HepG2 (cell line): ENCODE data around the gene NUDT8.
"Not testable (repeated sequence)": the region's sequence is repeated elsewhere in the genome, so short reads cannot be mapped to it uniquely, and the experiment has no call there.

Source experiments
- CHD4 ChIP-seq: fragments of 200-600 bp; sonication (generic); IDR thresholded peaks from 2 replicates; pipeline ENCODE4 v1.7.0; 2017; ENCODE audit warnings: mild to moderate bottlenecking, low read length, borderline replicate concordance
- ESRRA ChIP-seq: sonication (generic); formaldehyde crosslinking; IDR thresholded peaks from 2 replicates; pipeline ENCODE4 v1.5.1; 2020; ENCODE audit warnings: mild to moderate bottlenecking, low read depth, missing genetic modification reagents
- GATA4 ChIP-seq: sonication (generic); IDR thresholded peaks from 2 replicates; pipeline ENCODE4 v1.6.1; 2016; ENCODE audit warnings: antibody characterized with exemption, low read depth, borderline replicate concordance
- ZBTB1 ChIP-seq: sonication (generic); formaldehyde crosslinking; IDR thresholded peaks from 2 replicates; pipeline ENCODE4 v1.4.0; 2020; ENCODE audit warnings: missing genetic modification reagents, borderline replicate concordance
- ZNF780A ChIP-seq: sonication (generic); formaldehyde crosslinking; IDR thresholded peaks from 2 replicates; pipeline ENCODE4 v1.8.0; 2022; ENCODE audit warnings: mild to moderate bottlenecking, missing genetic modification reagents, moderate library complexity
- TF ChIP-seq, protein P1 (sequence below): IDR thresholded peaks from 2 replicates; pipeline ENCODE4 v1.6.1; 2016; ENCODE audit warnings: low read depth, control low read depth

DNA sequence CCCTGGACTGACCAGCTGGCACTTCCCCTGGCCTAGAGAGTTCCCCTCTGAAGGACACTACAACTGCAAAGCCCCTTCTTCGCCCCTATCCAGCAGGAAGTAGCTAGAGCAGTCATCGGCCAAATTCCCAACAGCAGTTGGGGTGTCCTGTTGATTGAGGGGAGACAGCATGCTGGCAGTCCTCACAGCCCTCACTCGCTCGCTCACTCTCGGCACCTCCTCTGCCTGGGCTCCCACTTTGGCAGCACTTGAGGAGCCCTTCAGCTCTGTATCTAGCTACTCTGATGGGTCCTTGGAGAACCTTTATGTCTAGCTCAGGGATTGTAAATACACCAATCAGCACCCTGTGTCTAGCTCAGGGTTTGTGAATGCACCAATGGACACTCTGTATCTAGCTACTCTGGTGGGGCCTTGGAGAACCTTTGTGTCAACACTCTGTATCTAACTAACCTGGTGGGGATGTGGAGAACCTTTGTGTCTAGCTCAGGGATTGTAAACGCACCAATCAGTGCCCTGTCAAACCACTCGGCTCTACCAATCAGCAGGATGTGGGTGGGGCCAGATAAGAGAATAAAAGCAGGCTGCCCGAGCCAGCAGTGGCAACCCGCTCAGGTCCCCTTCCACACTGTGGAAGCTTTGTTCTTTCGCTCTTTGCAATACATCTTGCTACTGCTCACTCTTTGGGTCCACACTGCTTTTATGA, 3.5 kb downstream of the NUDT8 start:
- TF ChIP-seq CHD4; ZBTB1 (CRISPR knock-in tag); ZNF780A (CRISPR knock-in tag); GATA4; ESRRA (CRISPR knock-in tag): not testable (repeated sequence)
- TF ChIP-seq, protein P1, sequence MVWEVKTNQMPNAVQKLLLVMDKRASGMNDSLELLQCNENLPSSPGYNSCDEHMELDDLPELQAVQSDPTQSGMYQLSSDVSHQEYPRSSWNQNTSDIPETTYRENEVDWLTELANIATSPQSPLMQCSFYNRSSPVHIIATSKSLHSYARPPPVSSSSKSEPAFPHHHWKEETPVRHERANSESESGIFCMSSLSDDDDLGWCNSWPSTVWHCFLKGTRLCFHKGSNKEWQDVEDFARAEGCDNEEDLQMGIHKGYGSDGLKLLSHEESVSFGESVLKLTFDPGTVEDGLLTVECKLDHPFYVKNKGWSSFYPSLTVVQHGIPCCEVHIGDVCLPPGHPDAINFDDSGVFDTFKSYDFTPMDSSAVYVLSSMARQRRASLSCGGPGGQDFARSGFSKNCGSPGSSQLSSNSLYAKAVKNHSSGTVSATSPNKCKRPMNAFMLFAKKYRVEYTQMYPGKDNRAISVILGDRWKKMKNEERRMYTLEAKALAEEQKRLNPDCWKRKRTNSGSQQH (CRISPR knock-in tag): not testable (repeated sequence)
